Stomach (tissue), 4 donors: ENCODE measurements around the gene CUX1.

ENCODE experiments used
- CTCF ChIP-seq, 7 experiments: fragments of 450-650 bp in 4 of 7; fragments of 200-600 bp in 3 of 7; sonication (generic) in 3 of 7; IDR thresholded peaks; one replicate each; pipeline ENCODE4 v1.5.1; 2016 to 2019; ENCODE audit warnings: antibody characterized with exemption in 7 of 7, control low read depth in 2 of 7, mild to moderate bottlenecking in 1 of 7
- EP300 ChIP-seq: sonication (generic); formaldehyde crosslinking; IDR thresholded peaks from one replicate; pipeline ENCODE4 v1.6.1; 2017; ENCODE audit warnings: antibody characterized with exemption
- POLR2A ChIP-seq, 4 donors: fragments of 450-650 bp; IDR thresholded peaks; one replicate each; pipeline ENCODE4 v1.6.1; 2016; ENCODE audit warnings: antibody characterized with exemption in 4 of 4, control low read depth in 2 of 4, mild to moderate bottlenecking in 1 of 4, moderate library complexity in 1 of 4
- POLR2AphosphoS5 ChIP-seq, 3 donors: sonication (generic); formaldehyde crosslinking; IDR thresholded peaks; one replicate each; pipeline ENCODE4 v1.6.1; 2016; ENCODE audit warnings: antibody characterized with exemption in 3 of 3

GRCh38 chr7:101974393-101974792 is 157.0 kb downstream of the CUX1 start:
- TF ChIP-seq POLR2AphosphoS5 (IDR thresholded peaks at IDR 0.05) (no peak), CTCF (IDR thresholded peaks at IDR 0.05) (no peak), POLR2A (IDR thresholded peaks at IDR 0.05) (no peak), EP300 (no peak)
